ENCODE data around the gene CCDC197. TPM values are rescaled to one million over a fixed set of nuclear protein-coding genes. Genes with fewer than 3 reads are reported as not detected.
A peak's percentile ranks its signal among the peaks of the same experiment; 100 is the strongest.

The CCDC197 gene
- total and polyA plus RNA-seq, 4 donors: not detected

DNA sequence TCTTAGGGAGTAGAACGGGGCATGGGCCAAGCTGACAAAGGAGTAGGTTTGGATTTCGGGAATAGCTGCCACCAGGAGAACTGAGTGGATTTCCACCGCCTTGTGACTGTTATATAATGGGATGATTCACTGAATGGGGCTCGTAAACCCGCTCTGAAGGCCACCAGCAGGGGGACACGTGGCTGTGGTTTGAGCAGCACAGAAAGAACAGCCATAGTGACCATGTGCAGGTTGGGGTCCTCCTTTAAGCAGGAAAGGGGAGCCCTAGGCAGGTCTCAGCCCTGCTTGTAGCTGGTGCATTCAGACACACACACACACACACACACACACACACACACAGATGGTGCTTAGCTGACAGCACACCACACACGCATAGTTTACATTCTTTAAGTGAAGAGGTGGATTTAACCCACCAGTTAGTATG is 12.1 kb upstream of the CCDC197 start:
- DNase-seq (ENCODE audit: low spot score): no peak
- Histone ChIP-seq H3K27ac (ENCODE audit: low read depth in 1 of 2, low read length in 2 of 2) (no peak overlapping the region), H3K27me3 (ENCODE audit: control insufficient read depth in 4 of 4, insufficient read depth in 4 of 4, low read length in 3 of 4) (no peaks in the 10 kb centered on the region), H3K4me3 (ENCODE audit: low read depth in 1 of 3, low read length in 3 of 3) (no peak overlapping the region), H3K9ac (ENCODE audit: low read depth in 1 of 2, low read length in 2 of 2) (no peak overlapping the region), H3K36me3 (ENCODE audit: control insufficient read depth in 4 of 4, insufficient read depth in 3 of 4, low read depth in 1 of 4, low read length in 3 of 4) (no peaks in the 10 kb centered on the region), H3K9me3 (ENCODE audit: control insufficient read depth in 4 of 4, low read length in 3 of 4) (no peaks in the 10 kb centered on the region), H3K4me1 (ENCODE audit: control insufficient read depth in 4 of 4, insufficient read depth in 4 of 4, low read length in 3 of 4) (no peaks in the 10 kb centered on the region)
- no peak for TF ChIP-seq NR2F2 (IDR thresholded peaks at IDR 0.05)
- TF ChIP-seq, protein P1, sequence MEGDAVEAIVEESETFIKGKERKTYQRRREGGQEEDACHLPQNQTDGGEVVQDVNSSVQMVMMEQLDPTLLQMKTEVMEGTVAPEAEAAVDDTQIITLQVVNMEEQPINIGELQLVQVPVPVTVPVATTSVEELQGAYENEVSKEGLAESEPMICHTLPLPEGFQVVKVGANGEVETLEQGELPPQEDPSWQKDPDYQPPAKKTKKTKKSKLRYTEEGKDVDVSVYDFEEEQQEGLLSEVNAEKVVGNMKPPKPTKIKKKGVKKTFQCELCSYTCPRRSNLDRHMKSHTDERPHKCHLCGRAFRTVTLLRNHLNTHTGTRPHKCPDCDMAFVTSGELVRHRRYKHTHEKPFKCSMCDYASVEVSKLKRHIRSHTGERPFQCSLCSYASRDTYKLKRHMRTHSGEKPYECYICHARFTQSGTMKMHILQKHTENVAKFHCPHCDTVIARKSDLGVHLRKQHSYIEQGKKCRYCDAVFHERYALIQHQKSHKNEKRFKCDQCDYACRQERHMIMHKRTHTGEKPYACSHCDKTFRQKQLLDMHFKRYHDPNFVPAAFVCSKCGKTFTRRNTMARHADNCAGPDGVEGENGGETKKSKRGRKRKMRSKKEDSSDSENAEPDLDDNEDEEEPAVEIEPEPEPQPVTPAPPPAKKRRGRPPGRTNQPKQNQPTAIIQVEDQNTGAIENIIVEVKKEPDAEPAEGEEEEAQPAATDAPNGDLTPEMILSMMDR (IDR thresholded peaks at IDR 0.05; ENCODE audit: low read depth, low read length, missing input control): peak; percentile 12
- WGBS: 55% methylated on average over 7 of the region's 7 CpGs

DNA sequence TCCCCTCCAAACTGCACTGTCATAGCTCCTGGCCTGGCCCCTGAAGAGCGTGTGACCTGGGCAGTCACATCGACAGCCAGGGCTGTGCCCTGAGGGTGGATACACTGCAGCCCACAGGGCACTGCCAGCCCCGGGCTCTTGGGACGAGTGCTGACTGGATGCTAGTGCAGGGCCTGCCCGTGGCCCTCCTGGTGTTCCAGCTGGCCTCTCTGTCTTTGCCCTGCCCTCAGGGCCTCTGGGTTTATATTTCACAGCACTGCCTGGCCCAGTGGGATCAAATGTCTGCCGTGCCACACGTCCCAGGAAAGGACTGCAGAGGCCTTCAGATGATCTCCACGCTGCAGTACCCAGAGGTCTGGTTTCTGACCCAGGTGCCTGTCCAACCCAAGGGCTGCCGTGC is 10.1 kb upstream of the CCDC197 start:
- no peaks in the 10 kb centered on the region for H3K4me1 ChIP-seq (ENCODE audit: control insufficient read depth in 4 of 4, insufficient read depth in 4 of 4, low read length in 3 of 4)
- no peaks in the 10 kb centered on the region for H3K9me3 ChIP-seq (ENCODE audit: control insufficient read depth in 4 of 4, low read length in 3 of 4)
- no peaks in the 10 kb centered on the region for H3K36me3 ChIP-seq (ENCODE audit: control insufficient read depth in 4 of 4, insufficient read depth in 3 of 4, low read depth in 1 of 4, low read length in 3 of 4)
- no peak overlapping the region for H3K9ac ChIP-seq (ENCODE audit: low read depth in 1 of 2, low read length in 2 of 2)
- H3K27ac ChIP-seq (ENCODE audit: low read depth in 1 of 2, low read length in 2 of 2): no peak overlapping the region
- TF ChIP-seq, protein P2, sequence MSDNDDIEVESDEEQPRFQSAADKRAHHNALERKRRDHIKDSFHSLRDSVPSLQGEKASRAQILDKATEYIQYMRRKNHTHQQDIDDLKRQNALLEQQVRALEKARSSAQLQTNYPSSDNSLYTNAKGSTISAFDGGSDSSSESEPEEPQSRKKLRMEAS (IDR thresholded peaks at IDR 0.05): no peak
- TF ChIP-seq RXRA (IDR thresholded peaks at IDR 0.05) (no peak), JUND (IDR thresholded peaks at IDR 0.05) (no peak), EGR1 (IDR thresholded peaks at IDR 0.05; ENCODE audit: low read depth in 2 of 2) (no peak), RAD21 (IDR thresholded peaks at IDR 0.05) (no peak), NR2F2 (IDR thresholded peaks at IDR 0.05) (no peak), HNF4A (conservative IDR thresholded peaks at IDR 0.05) (no peak), FOXA2 (IDR thresholded peaks at IDR 0.05) (no peak), YY1 (IDR thresholded peaks at IDR 0.05) (no peak), HNF4G (IDR thresholded peaks at IDR 0.05) (no peak), FOXA1 (IDR thresholded peaks at IDR 0.05) (no peak), TAF1 (conservative IDR thresholded peaks at IDR 0.05) (no peak), GABPA (IDR thresholded peaks at IDR 0.05 in 1 of 2, conservative IDR thresholded peaks at IDR 0.05 in 1 of 2) (no peak)
- TF ChIP-seq, protein P3, sequence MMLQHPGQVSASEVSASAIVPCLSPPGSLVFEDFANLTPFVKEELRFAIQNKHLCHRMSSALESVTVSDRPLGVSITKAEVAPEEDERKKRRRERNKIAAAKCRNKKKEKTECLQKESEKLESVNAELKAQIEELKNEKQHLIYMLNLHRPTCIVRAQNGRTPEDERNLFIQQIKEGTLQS (IDR thresholded peaks at IDR 0.05): no peak
- TF ChIP-seq, protein P4, sequence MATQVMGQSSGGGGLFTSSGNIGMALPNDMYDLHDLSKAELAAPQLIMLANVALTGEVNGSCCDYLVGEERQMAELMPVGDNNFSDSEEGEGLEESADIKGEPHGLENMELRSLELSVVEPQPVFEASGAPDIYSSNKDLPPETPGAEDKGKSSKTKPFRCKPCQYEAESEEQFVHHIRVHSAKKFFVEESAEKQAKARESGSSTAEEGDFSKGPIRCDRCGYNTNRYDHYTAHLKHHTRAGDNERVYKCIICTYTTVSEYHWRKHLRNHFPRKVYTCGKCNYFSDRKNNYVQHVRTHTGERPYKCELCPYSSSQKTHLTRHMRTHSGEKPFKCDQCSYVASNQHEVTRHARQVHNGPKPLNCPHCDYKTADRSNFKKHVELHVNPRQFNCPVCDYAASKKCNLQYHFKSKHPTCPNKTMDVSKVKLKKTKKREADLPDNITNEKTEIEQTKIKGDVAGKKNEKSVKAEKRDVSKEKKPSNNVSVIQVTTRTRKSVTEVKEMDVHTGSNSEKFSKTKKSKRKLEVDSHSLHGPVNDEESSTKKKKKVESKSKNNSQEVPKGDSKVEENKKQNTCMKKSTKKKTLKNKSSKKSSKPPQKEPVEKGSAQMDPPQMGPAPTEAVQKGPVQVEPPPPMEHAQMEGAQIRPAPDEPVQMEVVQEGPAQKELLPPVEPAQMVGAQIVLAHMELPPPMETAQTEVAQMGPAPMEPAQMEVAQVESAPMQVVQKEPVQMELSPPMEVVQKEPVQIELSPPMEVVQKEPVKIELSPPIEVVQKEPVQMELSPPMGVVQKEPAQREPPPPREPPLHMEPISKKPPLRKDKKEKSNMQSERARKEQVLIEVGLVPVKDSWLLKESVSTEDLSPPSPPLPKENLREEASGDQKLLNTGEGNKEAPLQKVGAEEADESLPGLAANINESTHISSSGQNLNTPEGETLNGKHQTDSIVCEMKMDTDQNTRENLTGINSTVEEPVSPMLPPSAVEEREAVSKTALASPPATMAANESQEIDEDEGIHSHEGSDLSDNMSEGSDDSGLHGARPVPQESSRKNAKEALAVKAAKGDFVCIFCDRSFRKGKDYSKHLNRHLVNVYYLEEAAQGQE (IDR thresholded peaks at IDR 0.05): no peak
- TF ChIP-seq, protein P5, sequence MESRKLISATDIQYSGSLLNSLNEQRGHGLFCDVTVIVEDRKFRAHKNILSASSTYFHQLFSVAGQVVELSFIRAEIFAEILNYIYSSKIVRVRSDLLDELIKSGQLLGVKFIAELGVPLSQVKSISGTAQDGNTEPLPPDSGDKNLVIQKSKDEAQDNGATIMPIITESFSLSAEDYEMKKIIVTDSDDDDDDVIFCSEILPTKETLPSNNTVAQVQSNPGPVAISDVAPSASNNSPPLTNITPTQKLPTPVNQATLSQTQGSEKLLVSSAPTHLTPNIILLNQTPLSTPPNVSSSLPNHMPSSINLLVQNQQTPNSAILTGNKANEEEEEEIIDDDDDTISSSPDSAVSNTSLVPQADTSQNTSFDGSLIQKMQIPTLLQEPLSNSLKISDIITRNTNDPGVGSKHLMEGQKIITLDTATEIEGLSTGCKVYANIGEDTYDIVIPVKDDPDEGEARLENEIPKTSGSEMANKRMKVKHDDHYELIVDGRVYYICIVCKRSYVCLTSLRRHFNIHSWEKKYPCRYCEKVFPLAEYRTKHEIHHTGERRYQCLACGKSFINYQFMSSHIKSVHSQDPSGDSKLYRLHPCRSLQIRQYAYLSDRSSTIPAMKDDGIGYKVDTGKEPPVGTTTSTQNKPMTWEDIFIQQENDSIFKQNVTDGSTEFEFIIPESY (IDR thresholded peaks at IDR 0.05): no peak
- H3K27me3 ChIP-seq (ENCODE audit: control insufficient read depth in 4 of 4, insufficient read depth in 4 of 4, low read length in 3 of 4): no peaks in the 10 kb centered on the region
- no peak for DNase-seq (ENCODE audit: low spot score)
- 88% methylated on average over 9 of the region's 9 CpGs for WGBS
- no peak overlapping the region for H3K4me3 ChIP-seq (ENCODE audit: low read depth in 1 of 3, low read length in 3 of 3)
